ENCODE data around the gene SRBD1. TPM values are rescaled to one million over a fixed set of nuclear protein-coding genes. Genes with fewer than 3 reads are reported as not detected.

Gene SRBD1
- total and polyA plus RNA-seq, 2 of the 8 experiments (the other 6 are each of a cell fraction or from before 2014, with no cell fraction given), result 4.6 to 20.0 TPM

- Histone ChIP-seq H3K14ac (ENCODE audit: insufficient read length) (no peak overlapping the region), H3K27me3 (replicated peaks in 1 of 4; ENCODE audit: control insufficient read depth in 3 of 4, extremely low read depth in 1 of 4, insufficient read depth in 3 of 4, low read length in 3 of 4) (no peaks in the 10 kb centered on the region), H4K5ac (ENCODE audit: insufficient read length, low read depth, low read length) (no peak overlapping the region), H3K56ac (replicated peaks; ENCODE audit: insufficient read length, low read depth, low read length) (no peak overlapping the region), H3K9me3 (ENCODE audit: insufficient read depth in 2 of 2, low read depth in 1 of 2, low read length in 1 of 2) (no peaks in the 10 kb centered on the region), H2BK120ac (replicated peaks; ENCODE audit: low read depth, low read length) (no peak overlapping the region), H3K4me1 (replicated peaks in 1 of 4; ENCODE audit: control insufficient read depth in 3 of 4, insufficient read depth in 4 of 4, low read length in 3 of 4) (peaks cover 0 to 6% (median 5%) of the 10 kb centered on the region in 4 experiments; a peak in 4 of 7 replicates), H3K27ac (ENCODE audit: low read depth, low read length) (no peak overlapping the region), H2BK20ac (ENCODE audit: low read length) (no peak overlapping the region), H2BK5ac (ENCODE audit: low read depth, low read length) (no peak overlapping the region), H4K8ac (ENCODE audit: extremely low read depth, insufficient read depth, low read length) (no peak overlapping the region), H3K18ac (ENCODE audit: extremely low read depth, low read length) (no peak overlapping the region), H3K9ac (replicated peaks in 1 of 4; ENCODE audit: extremely low read depth in 1 of 4, low read depth in 3 of 4, low read length in 3 of 4) (no peak overlapping the region), H4K91ac (replicated peaks; ENCODE audit: insufficient read length, low read length) (no peak overlapping the region), H3K79me1 (ENCODE audit: low read depth, low read length) (no peaks in the 10 kb centered on the region), H2BK12ac (ENCODE audit: low read depth, low read length) (no peak overlapping the region), H3K4me3 (ENCODE audit: extremely low read depth in 1 of 4, insufficient read depth in 2 of 4, low read depth in 3 of 4, low read length in 4 of 4) (no peak overlapping the region), H3K79me2 (ENCODE audit: control insufficient read depth in 1 of 2, insufficient read depth in 2 of 2, low read length in 2 of 2) (no peaks in the 10 kb centered on the region), H2BK15ac (ENCODE audit: low read length) (no peak overlapping the region), H4K20me1 (replicated peaks in 1 of 2; ENCODE audit: control insufficient read depth in 1 of 2, insufficient read depth in 2 of 2, low read length in 2 of 2) (no peaks in the 10 kb centered on the region), H2AFZ (ENCODE audit: low read length) (no peak overlapping the region), H3K36me3 (ENCODE audit: control insufficient read depth in 2 of 4, insufficient read depth in 4 of 4, low read length in 3 of 4) (no peaks in the 10 kb centered on the region), H3K23me2 (ENCODE audit: low read depth, low read length) (no peaks in the 10 kb centered on the region), H3K4me2 (ENCODE audit: insufficient read depth in 1 of 2, low read depth in 2 of 2, low read length in 2 of 2) (no peak overlapping the region; a peak in 1 of 4 replicates), H3K4ac (replicated peaks; ENCODE audit: insufficient read length, low read depth, low read length) (no peak overlapping the region), H2AK5ac (ENCODE audit: low read depth, low read length) (no peak overlapping the region), H3K23ac (ENCODE audit: insufficient read length) (no peak overlapping the region)
- FAIRE-seq, result no peak
- WGBS, 2 experiments (ENCODE audit: extremely low coverage in 1 of 2, insufficient coverage in 1 of 2, insufficient read length in 1 of 2, insufficient replicate concordance in 2 of 2, low coverage in 1 of 2, low lambda C conversion rate in 2 of 2, missing lambda C conversion rate in 1 of 2), result 76% methylated on average over 9 of the region's 9 CpGs; no CpG with 5 or more reads in 1 of the 2 experiments
- CTCF ChIA-PET (ENCODE audit: partially characterized antibody), result interaction anchor here (1.2 to 3.0 kb wide), 2 partner anchors 16 to 56 kb away, joined by 4 to 10 read pairs; no protein-coding TSS in a partner anchor
- no peak for TF ChIP-seq EP300 (IDR thresholded peaks at IDR 0.05; ENCODE audit: borderline replicate concordance in 1 of 2, low read depth in 2 of 2, low read length in 2 of 2)
- no peak for DNase-seq (ENCODE audit: low read depth in 1 of 2, low spot score in 2 of 2)
- POLR2A ChIA-PET (ENCODE audit: partially characterized antibody), result no interaction called here
Measured at GRCh38 chr2:45510701-45511420, 100.2 kb downstream of the SRBD1 start.

Data from H1 (cell line).